Measurements from ENCODE around the gene GALM. TPM values are rescaled to one million over a fixed set of nuclear protein-coding genes. Genes with fewer than 3 reads are reported as not detected.
"Not testable (repeated sequence)": the region's sequence is repeated elsewhere in the genome, so short reads cannot be mapped to it uniquely, and the experiment has no call there.

GALM gene
- total RNA-seq, 1 experiment from 2014 or later: 48.7 TPM

DNA sequence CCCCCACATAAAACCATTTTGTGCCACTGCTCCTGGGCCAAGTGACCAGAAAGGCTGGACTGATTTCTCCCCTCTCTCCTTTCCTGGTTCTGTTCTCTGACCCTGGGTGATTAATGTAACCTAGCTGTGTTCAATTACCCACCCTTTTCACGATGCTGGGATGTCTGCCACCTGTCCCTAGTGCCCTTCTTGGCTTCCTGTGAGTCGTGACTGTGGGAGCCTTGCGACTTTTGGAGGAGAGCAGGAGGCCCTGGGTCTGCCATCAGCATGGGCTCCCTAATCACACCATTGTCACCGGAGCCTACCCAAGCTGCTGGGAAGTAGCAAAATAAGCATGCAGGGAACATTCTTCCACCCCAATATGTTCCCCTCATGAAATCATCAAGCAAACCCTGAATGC, 47.0 kb downstream of the GALM start:
- no TSS peak for BruUV-seq (replicated peaks)
- intact Hi-C loops (cut with micrococcal nuclease; ENCODE audit: unreplicated experiment): no loop called here
- DNase-seq: no peak
- Mint-ChIP-seq H3K27me3 (ENCODE audit: insufficient read depth, unreplicated experiment) (no peaks in the 10 kb centered on the region), H3K27ac (ENCODE audit: unreplicated experiment) (no peak overlapping the region), H3K9me3 (ENCODE audit: unreplicated experiment) (peaks cover 10% of the 10 kb centered on the region), H3K4me1 (ENCODE audit: low read depth, unreplicated experiment) (peaks cover 13% of the 10 kb centered on the region), H3K36me3 (ENCODE audit: insufficient read depth, unreplicated experiment) (peaks cover 38% of the 10 kb centered on the region), H3K4me3 (ENCODE audit: unreplicated experiment) (no peak overlapping the region)
- POLR2A ChIA-PET: no interaction called here
- TF ChIP-seq, protein P1, sequence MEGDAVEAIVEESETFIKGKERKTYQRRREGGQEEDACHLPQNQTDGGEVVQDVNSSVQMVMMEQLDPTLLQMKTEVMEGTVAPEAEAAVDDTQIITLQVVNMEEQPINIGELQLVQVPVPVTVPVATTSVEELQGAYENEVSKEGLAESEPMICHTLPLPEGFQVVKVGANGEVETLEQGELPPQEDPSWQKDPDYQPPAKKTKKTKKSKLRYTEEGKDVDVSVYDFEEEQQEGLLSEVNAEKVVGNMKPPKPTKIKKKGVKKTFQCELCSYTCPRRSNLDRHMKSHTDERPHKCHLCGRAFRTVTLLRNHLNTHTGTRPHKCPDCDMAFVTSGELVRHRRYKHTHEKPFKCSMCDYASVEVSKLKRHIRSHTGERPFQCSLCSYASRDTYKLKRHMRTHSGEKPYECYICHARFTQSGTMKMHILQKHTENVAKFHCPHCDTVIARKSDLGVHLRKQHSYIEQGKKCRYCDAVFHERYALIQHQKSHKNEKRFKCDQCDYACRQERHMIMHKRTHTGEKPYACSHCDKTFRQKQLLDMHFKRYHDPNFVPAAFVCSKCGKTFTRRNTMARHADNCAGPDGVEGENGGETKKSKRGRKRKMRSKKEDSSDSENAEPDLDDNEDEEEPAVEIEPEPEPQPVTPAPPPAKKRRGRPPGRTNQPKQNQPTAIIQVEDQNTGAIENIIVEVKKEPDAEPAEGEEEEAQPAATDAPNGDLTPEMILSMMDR (IDR thresholded peaks at IDR 0.05; ENCODE audit: insufficient read depth in 1 of 2, low read depth in 1 of 2, low read length in 1 of 2, severe bottlenecking in 1 of 2, unreplicated experiment in 1 of 2): no peak
- Histone ChIP-seq H3K4me3 (ENCODE audit: low read depth, low read length) (no peak overlapping the region), H3K36me3 (ENCODE audit: control insufficient read depth, insufficient read depth, low read length) (peaks cover 1% of the 10 kb centered on the region; the same call in 1 of the 2 replicates), H3K9me3 (no peaks in the 10 kb centered on the region), H3K27me3 (replicated peaks; ENCODE audit: control insufficient read depth, insufficient read depth, low read length) (no peaks in the 10 kb centered on the region), H3K4me1 (peaks cover 6% of the 10 kb centered on the region)
- CTCF ChIA-PET: no interaction called here

DNA sequence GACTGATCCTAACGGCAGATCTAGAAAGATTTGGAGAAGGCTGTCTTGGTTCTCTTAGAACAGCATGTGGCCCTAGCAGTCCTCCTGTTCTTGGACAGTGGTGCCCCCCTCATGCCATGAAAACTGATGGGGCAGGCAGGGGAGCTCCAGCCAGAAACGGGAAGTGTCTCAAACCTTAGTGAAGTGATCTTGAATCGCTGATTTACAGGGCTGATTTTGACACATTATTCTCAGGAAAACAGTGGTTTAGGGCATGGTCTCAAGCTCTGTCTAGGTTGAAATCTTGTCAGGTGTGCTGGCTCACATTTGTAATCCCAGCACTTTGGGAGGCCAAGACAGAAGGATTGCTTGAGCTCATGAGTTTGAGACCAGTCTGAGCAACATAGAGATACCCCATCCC, 47.4 kb downstream of the GALM start:
- intact Hi-C loops (cut with micrococcal nuclease; ENCODE audit: unreplicated experiment): no loop called here
- Mint-ChIP-seq H3K9me3 (ENCODE audit: unreplicated experiment) (peaks cover 10% of the 10 kb centered on the region), H3K27me3 (ENCODE audit: insufficient read depth, unreplicated experiment) (no peaks in the 10 kb centered on the region), H3K36me3 (ENCODE audit: insufficient read depth, unreplicated experiment) (peaks cover 40% of the 10 kb centered on the region), H3K4me3 (ENCODE audit: unreplicated experiment) (no peak overlapping the region), H3K4me1 (ENCODE audit: low read depth, unreplicated experiment) (peaks cover 13% of the 10 kb centered on the region), H3K27ac (ENCODE audit: unreplicated experiment) (no peak overlapping the region)
- TF ChIP-seq, protein P1 (IDR thresholded peaks at IDR 0.05; ENCODE audit: insufficient read depth in 1 of 2, low read depth in 1 of 2, low read length in 1 of 2, severe bottlenecking in 1 of 2, unreplicated experiment in 1 of 2): no peak
- BruUV-seq (replicated peaks): no TSS peak
- H3K4me1 ChIP-seq: peaks cover 6% of the 10 kb centered on the region
- no peak for DNase-seq
- H3K4me3 ChIP-seq (ENCODE audit: low read depth, low read length): no peak overlapping the region
- CTCF ChIA-PET: interaction anchor here (0.6 kb wide), 1 partner anchor 136 kb away, joined by 3 read pairs; no protein-coding TSS in a partner anchor
- peaks cover 1% of the 10 kb centered on the region; the same call in 1 of the 2 replicates for H3K36me3 ChIP-seq (ENCODE audit: control insufficient read depth, insufficient read depth, low read length)
- POLR2A ChIA-PET: no interaction called here
- no peaks in the 10 kb centered on the region for H3K9me3 ChIP-seq
- no peaks in the 10 kb centered on the region for H3K27me3 ChIP-seq (replicated peaks; ENCODE audit: control insufficient read depth, insufficient read depth, low read length)

DNA sequence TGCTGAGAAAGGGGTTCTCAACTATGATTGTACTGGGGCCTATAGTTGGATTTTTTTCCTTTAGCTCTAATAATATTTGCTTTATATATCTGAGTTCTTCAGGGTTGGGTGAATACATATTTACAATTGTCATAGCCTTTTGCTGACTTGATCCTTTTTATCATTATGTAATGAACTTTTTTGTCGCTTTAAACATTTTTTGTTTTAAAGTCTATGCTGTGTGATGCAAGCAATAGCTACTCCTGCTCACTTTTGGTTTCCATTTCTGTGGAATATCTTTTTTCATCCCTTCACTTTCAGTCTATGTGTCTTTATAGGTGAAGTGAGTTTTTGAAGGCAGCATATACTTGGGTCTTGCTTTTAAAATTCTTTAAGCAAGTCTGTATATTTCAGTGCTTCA, 49.0 kb downstream of the GALM start:
- H3K4me1 ChIP-seq; H3K27ac Mint-ChIP-seq (ENCODE audit: unreplicated experiment); H3K27me3 ChIP-seq (replicated peaks; ENCODE audit: control insufficient read depth, insufficient read depth, low read length); H3K36me3 ChIP-seq (ENCODE audit: control insufficient read depth, insufficient read depth, low read length); POLR2A ChIA-PET; DNase-seq; H3K4me3 ChIP-seq (ENCODE audit: low read depth, low read length); H3K4me3 Mint-ChIP-seq (ENCODE audit: unreplicated experiment); BruUV-seq (replicated peaks); H3K9me3 ChIP-seq; H3K27me3 Mint-ChIP-seq (ENCODE audit: insufficient read depth, unreplicated experiment): not testable (repeated sequence)
- Mint-ChIP-seq H3K9me3 (ENCODE audit: unreplicated experiment) (peaks cover 10% of the 10 kb centered on the region), H3K4me1 (ENCODE audit: low read depth, unreplicated experiment) (peaks cover 13% of the 10 kb centered on the region), H3K36me3 (ENCODE audit: insufficient read depth, unreplicated experiment) (peaks cover 45% of the 10 kb centered on the region)
- intact Hi-C loops (cut with micrococcal nuclease; ENCODE audit: unreplicated experiment): loop anchor here (5.0 kb wide), 1 partner anchor 48 kb away; the partner anchor contains the start of gene GALM
- CTCF ChIA-PET: interaction anchor here (1.4 to 1.7 kb wide), 2 partner anchors 111 to 159 kb away, joined by 3 to 5 read pairs; no protein-coding TSS in a partner anchor
